HEK293 (cell line): ENCODE results near the gene BOLL.

Experiments
- CTCF ChIA-PET: fragments of 350-600 bp; formaldehyde crosslinking; extraction: SDS; loops from one replicate; lab custom pipeline; 2021; ENCODE audit warnings: antibody characterized with exemption; lab: Yijun Ruan, JAX
- POLR2A ChIA-PET: fragments of 300-600 bp; formaldehyde crosslinking; extraction: SDS; loops from one replicate; lab custom pipeline; 2020; ENCODE audit warnings: antibody characterized with exemption, inconsistent platforms; lab: Yijun Ruan, JAX
- H3K27ac ChIP-seq: fragments of 200-500 bp; sonication (Bioruptor generic); 2 replicates; pipeline ENCODE4 v1.5.1; 2014; ENCODE audit warnings: low read depth, low read length, control low read depth, inconsistent platforms; ENCODE audit errors: extremely low read depth
- H3K36me3 ChIP-seq, 2 experiments: fragments of 200-500 bp in 1 of 2; sonication (Bioruptor generic) in 1 of 2; 1 replicate in 1 of 2; 2 replicates in 1 of 2; pipeline ENCODE4 v1.5.1; 2014 to 2017; ENCODE audit warnings: inconsistent platforms in 2 of 2, low read length in 2 of 2; ENCODE audit not compliant: control insufficient read depth in 2 of 2, insufficient read depth in 1 of 2
- H3K4me1 ChIP-seq: fragments of 200-500 bp; sonication (Bioruptor generic); 2 replicates; pipeline ENCODE4 v1.5.1; 2014; ENCODE audit warnings: mild to moderate bottlenecking, low read length, inconsistent platforms; ENCODE audit not compliant: control insufficient read depth, insufficient read depth
- H3K4me3 ChIP-seq: 2 replicates; pipeline ENCODE4 v1.5.1; 2011; ENCODE audit warnings: low read depth, mild to moderate bottlenecking, control low read depth, low read length, moderate library complexity
- H3K9me3 ChIP-seq: fragments of 200-500 bp; sonication (Bioruptor generic); 2 replicates; pipeline ENCODE4 v1.5.1; 2014; ENCODE audit warnings: low read depth, low read length, inconsistent platforms; ENCODE audit not compliant: control insufficient read depth, insufficient read depth
- BCL11A ChIP-seq: fragments of 450-650 bp; formaldehyde crosslinking; IDR thresholded peaks from 2 replicates; pipeline ENCODE4 v1.5.1; 2016; ENCODE audit warnings: low read depth, missing biosample characterization, missing genetic modification characterization
- BCL11B ChIP-seq: fragments of 450-650 bp; formaldehyde crosslinking; IDR thresholded peaks from 2 replicates; pipeline ENCODE4 v1.5.1; 2016; ENCODE audit warnings: low read depth, missing biosample characterization, missing genetic modification characterization
- GLI2 ChIP-seq: fragments of 450-650 bp; formaldehyde crosslinking; IDR thresholded peaks from 2 replicates; pipeline ENCODE4; 2017; ENCODE audit warnings: missing biosample characterization, missing genetic modification characterization, low read depth, borderline replicate concordance
- GLI4 ChIP-seq: fragments of 450-650 bp; formaldehyde crosslinking; IDR thresholded peaks from 2 replicates; pipeline ENCODE4 v1.5.1; 2016; ENCODE audit warnings: missing biosample characterization, missing genetic modification characterization
- HOXA7 ChIP-seq: sonication (generic); formaldehyde crosslinking; IDR thresholded peaks from 2 replicates; pipeline ENCODE4 v1.8.1; 2022; ENCODE audit warnings: missing genetic modification reagents, borderline replicate concordance
- PATZ1 ChIP-seq: fragments of 450-650 bp; formaldehyde crosslinking; IDR thresholded peaks from 2 replicates; pipeline ENCODE4 v1.5.1; 2016; ENCODE audit warnings: missing biosample characterization, missing genetic modification characterization
- PRDM4 ChIP-seq: fragments of 450-650 bp; formaldehyde crosslinking; IDR thresholded peaks from 2 replicates; pipeline ENCODE4 v1.5.1; 2017; ENCODE audit warnings: missing biosample characterization, missing genetic modification characterization
- REST ChIP-seq: fragments of 450-650 bp; formaldehyde crosslinking; IDR thresholded peaks from 2 replicates; pipeline ENCODE4 v1.5.1; 2016; ENCODE audit warnings: missing biosample characterization, missing genetic modification characterization
- ZFHX2 ChIP-seq: fragments of 450-650 bp; formaldehyde crosslinking; conservative IDR thresholded peaks from 2 replicates; pipeline ENCODE4 v1.5.1; 2016; ENCODE audit warnings: missing biosample characterization, missing genetic modification characterization
- ZNF121 ChIP-seq: fragments of 450-650 bp; formaldehyde crosslinking; IDR thresholded peaks from 2 replicates; pipeline ENCODE4 v1.5.1; 2016; ENCODE audit warnings: missing biosample characterization, missing genetic modification characterization
- ZNF2 ChIP-seq: fragments of 450-650 bp; formaldehyde crosslinking; IDR thresholded peaks from 2 replicates; pipeline ENCODE4 v1.5.1; 2016; ENCODE audit warnings: missing biosample characterization, missing genetic modification characterization
- ZNF211 ChIP-seq: fragments of 450-650 bp; formaldehyde crosslinking; IDR thresholded peaks from 2 replicates; pipeline ENCODE4 v1.5.1; 2016; ENCODE audit warnings: low read depth, missing biosample characterization, missing genetic modification characterization
- ZNF335 ChIP-seq: fragments of 450-650 bp; formaldehyde crosslinking; conservative IDR thresholded peaks from 2 replicates; pipeline ENCODE4 v1.5.1; 2016; ENCODE audit warnings: missing biosample characterization, missing genetic modification characterization
- ZNF350 ChIP-seq: fragments of 450-650 bp; formaldehyde crosslinking; IDR thresholded peaks from 2 replicates; pipeline ENCODE4 v1.5.0; 2017; ENCODE audit warnings: missing biosample characterization, mild to moderate bottlenecking, missing genetic modification characterization
- ZNF404 ChIP-seq: fragments of 450-650 bp; formaldehyde crosslinking; IDR thresholded peaks from 2 replicates; pipeline ENCODE4 v1.5.1; 2017; ENCODE audit warnings: missing biosample characterization, missing genetic modification characterization
- ZNF555 ChIP-seq: fragments of 450-650 bp; formaldehyde crosslinking; conservative IDR thresholded peaks from 2 replicates; pipeline ENCODE4 v1.5.1; 2017; ENCODE audit warnings: missing biosample characterization, mild to moderate bottlenecking, missing genetic modification characterization, inconsistent platforms
- ZNF626 ChIP-seq: fragments of 450-650 bp; sonication (Bioruptor Pico); formaldehyde crosslinking; IDR thresholded peaks from 2 replicates; pipeline ENCODE4 v1.5.1; 2018; ENCODE audit warnings: missing biosample characterization, missing genetic modification characterization, inconsistent platforms
- ZNF654 ChIP-seq: fragments of 450-650 bp; formaldehyde crosslinking; IDR thresholded peaks from 2 replicates; pipeline ENCODE4 v1.5.1; 2016; ENCODE audit warnings: low read depth, missing biosample characterization, missing genetic modification characterization
- ZSCAN18 ChIP-seq: fragments of 450-650 bp; formaldehyde crosslinking; IDR thresholded peaks from 2 replicates; pipeline ENCODE4 v1.5.1; 2016; ENCODE audit warnings: missing biosample characterization, missing genetic modification characterization

Gene BOLL

GRCh38 chr2:197810491-197810890 lies 25.4 kb upstream of the BOLL start (continued):
- TF ChIP-seq REST (tag by site-specific recombination): no peak
- peak; percentile 65 for TF ChIP-seq ZNF335 (tag by site-specific recombination)

- ChIA-PET CTCF (interaction anchor here (1.6 kb wide), 2 partner anchors 14 to 487 kb away, joined by 3 read pairs; no protein-coding TSS in a partner anchor), POLR2A (no interaction called here)
- Histone ChIP-seq H3K4me3 (no peak overlapping the region), H3K27ac (no peak overlapping the region), H3K36me3 (no peaks in the 10 kb centered on the region), H3K9me3 (no peaks in the 10 kb centered on the region), H3K4me1 (no peaks in the 10 kb centered on the region)
- TF ChIP-seq ZSCAN18 (tag by site-specific recombination) (no peak), BCL11A (tag by site-specific recombination) (no peak), ZNF654 (no peak), GLI2 (tag by site-specific recombination) (no peak), ZFHX2 (tag by site-specific recombination) (no peak), GLI4 (tag by site-specific recombination) (no peak), BCL11B (tag by site-specific recombination) (no peak), ZNF211 (no peak), HOXA7 (CRISPR knock-in tag) (no peak), ZNF121 (tag by site-specific recombination) (no peak), PRDM4 (tag by site-specific recombination) (no peak), ZNF2 (tag by site-specific recombination) (no peak), ZNF626 (no peak), ZNF404 (tag by site-specific recombination) (no peak), ZNF555 (tag by site-specific recombination) (no peak), PATZ1 (no peak), ZNF350 (tag by site-specific recombination) (no peak)
Observed at GRCh38 chr2:197810016-197810415, 24.9 kb upstream of the BOLL start.
